ENCODE measurements around the gene FLNB.
"Not testable (repeated sequence)": the region's sequence is repeated elsewhere in the genome, so short reads cannot be mapped to it uniquely, and the experiment has no call there.

The FLNB gene

GRCh38 chr3:58055314-58055713 is 47.1 kb downstream of the FLNB start:
- no peak for DNase-seq

- not testable (repeated sequence) for DNase-seq
Measured at GRCh38 chr3:58055891-58056290, 47.7 kb downstream of the FLNB start.

- DNase-seq: no peak
Measured at GRCh38 chr3:58058361-58059263, 50.4 kb downstream of the FLNB start.

GRCh38 chr3:58059349-58060321 is 51.4 kb downstream of the FLNB start:
- no peak for DNase-seq

DNA sequence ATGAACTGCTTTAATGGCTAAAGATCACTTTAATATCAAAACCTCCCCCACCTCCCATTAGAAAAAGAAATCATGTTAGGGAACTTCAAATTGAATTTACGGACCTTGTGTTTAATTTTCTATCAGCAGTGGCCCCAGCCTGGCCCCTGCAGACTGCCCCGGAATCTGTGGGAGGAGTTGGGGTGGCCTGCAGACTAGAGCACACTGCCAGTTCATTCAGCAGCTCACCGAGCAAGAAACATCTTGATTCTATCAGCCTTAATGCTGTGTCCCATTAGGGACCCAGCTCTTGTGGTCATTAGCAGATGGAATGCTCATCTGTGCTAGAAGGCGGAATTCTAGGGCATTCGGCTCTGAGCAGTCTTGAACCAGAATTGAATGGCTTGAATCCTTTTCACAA is 54.2 kb downstream of the FLNB start:
- no peak for DNase-seq

- no peak for DNase-seq
Measured at GRCh38 chr3:58063022-58063815, 55.0 kb downstream of the FLNB start.

DNA sequence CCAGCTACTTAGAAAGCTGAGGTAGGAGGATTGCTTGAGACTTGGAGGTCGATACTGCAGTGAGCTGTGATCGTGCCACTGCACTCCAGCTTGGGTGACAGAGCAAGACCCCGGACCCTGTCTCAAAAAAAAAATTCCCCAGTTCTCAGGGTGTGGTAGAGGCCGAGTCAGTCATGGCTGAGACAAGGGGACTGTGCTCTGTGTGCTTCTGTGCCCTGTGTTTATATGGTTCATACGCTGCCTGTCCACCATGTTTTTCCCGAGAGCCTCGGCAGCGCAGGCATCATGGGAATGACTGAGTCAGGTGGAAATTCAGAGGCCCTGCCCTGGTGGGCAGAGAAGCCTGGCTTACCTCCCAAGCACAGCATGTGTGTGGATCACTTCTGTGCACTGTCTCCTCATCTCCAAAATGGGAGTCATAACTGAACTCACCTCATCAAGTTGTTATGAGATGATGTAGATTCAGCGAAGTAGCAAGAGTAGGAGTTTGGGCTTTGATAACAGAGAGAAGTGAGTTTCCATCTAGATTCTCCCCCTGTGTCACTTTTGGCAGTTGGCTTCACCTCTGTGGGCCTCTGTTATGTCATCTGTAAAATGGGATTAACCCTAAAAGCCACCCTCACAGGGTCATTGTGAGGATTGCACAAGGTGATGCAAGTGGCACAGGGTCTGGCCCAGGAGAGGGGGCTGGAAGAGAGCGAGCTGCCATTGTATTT is 56.9 kb downstream of the FLNB start:
- no peak for DNase-seq

GRCh38 chr3:58065700-58066167 is 57.5 kb downstream of the FLNB start:
- DNase-seq: no peak

DNA sequence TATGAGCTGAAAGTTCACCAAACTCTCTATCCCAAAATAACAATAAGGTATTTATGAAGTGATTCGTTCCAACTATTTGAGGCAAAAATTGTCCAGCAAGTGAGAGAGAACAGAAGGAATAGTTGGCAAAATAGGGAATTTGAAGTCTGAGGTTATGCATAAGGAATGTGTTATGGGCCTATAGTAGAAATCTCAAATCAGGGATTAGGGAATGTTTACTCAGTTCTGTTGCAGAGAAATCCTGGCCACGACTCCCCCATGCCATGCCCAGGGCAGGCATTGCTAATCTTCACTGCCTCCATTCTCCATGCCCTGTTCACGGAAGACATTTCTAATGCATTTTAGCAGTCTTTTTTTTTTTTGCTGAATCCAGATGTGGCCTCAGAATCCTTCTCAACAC is 58.6 kb downstream of the FLNB start:
- DNase-seq: no peak

DNA sequence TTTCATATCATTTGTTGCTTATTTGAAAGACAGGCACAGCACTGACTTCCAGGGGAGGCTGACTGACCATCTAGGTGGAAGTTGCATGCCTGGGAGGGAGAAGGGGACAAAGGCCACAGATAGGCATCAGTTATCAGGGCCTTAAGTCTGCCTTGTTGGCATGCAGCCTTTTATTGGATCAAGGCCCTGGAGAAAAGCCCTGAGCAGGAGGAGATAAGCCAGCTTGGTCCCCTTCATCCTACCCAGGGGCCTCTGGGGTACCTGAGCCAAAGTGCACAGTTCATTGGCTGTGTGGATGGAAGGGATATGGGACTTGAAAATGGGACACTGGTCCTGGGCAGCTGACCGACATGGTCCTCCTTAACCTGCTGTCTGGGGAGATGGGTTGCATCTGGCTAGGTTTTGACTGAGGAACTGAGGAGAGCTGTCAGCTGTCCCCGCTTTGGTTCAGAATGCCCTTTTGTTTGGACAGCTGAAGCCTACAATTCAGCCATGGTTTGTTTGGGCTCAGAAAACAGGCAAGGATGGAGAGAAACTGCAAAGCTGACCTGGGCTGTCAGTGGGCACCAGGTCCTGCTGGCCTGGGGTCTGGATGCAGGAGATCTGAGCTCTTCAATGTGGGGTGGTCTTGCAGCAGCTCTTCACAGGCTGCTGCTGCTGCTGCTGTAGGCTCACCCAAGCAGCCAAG is 60.0 kb downstream of the FLNB start:
- DNase-seq: no peak

DNA sequence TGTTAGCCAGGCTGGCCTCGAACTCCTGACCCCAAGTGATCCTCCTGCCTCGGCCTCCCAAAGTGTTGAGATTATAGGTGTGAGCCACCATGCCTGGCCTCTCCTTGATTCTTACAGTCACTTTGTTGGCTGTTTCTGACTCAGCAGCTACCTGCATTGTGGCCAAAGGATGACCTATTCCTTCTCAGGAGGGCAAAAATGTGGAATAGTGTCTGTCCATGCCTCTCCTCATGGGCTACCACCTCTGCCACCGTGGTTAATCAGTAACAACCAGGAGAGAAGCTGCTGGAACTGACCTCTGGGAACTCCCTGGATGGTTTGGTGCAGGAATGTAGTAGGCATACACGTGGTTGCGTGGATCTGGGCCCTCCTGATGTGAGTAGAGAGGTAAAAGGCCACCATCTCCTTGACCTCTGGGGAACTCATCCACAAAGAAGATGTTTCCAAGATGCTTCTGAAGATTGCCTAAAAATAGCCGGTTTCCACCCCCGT is 63.3 kb downstream of the FLNB start:
- no peak for DNase-seq

DNA sequence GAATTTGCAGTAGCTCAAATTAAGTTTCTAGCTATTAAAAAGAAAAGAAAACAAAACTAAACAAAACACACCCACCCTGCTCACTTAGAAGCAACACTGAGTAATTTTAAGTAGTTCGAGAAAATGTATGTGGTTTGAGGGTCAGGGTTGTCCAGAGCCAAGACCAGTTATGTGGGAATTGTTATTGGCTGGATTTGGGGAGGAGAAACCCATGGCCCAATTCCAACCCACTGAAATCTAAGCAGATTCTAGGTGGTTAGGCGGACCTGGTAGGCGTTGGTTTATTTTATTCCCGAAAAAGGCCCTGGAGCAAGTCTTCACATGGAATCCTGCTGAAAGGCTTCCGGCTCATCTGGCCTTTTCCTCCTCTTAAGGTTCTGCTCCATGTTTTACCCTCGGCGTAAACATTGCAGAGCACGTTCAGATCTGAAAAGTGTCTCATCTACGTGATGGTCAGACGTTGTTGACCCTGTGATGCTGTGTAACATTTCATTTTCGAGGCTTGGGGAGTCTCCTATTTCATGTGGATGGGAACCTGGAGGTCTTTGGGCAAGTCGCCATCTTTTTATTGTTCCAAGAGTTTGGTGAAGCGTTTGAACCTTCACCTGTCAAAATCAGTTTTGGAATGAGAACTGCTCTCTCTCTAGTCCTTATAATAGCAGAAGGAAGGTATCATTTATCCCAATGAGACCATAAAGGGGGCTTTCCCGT is 64.0 kb downstream of the FLNB start:
- no peak for DNase-seq

DNA sequence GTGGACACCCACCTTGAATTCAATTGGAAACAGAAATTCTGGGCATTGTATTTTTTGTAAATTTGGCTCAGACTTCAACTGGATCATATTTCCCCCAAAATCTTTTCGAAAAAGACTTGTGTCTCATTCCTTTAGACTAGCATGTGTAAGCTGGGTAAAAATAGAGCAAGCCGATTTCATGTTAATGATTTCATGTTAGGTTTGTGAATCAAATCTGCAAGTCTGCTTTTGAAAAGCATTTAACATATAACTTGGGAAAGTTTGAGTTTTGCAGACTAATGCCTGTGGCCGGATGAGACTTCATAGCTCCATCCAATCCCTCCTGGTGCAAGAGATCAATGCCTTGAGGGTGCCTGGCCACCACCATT is 64.5 kb downstream of the FLNB start:
- no peak for DNase-seq

DNA sequence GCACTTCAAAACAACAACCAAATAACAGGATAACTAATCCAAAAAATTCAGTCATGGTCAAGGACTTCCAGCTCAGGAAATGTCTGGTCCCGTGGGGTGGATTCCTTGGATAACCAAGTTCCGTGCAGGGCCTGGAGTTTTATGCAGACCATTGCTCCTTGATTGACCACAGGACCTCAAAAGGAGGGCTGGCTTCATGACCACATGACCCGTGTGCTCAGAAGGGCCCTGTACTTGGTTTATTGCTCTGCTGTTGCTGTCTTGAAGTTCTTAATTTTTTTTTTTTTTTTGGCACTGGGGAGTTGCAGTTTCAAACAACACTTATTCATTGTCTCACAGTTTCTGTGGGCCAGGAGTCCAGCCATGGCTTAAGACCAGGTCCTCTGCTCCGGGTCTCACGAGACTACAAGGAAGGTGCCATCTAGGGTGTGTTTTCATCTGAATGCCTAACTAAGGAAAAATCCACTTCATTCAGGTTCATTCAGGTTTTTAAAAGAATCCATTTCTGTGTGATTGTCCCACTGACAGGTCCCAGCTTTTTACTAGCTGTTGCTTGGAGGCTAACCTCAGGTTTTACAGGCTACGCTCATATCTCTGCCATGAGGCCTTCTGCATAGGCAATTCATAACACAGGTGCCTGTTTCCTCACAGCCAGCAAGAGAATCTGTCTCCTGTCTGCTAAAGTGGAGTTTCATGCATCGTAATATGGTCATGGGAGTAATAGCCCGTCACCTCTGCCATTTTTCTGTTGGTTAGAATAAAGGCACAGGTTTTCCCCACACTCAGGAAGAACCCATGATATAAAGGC is 65.3 kb downstream of the FLNB start:
- DNase-seq: no peak

DNA sequence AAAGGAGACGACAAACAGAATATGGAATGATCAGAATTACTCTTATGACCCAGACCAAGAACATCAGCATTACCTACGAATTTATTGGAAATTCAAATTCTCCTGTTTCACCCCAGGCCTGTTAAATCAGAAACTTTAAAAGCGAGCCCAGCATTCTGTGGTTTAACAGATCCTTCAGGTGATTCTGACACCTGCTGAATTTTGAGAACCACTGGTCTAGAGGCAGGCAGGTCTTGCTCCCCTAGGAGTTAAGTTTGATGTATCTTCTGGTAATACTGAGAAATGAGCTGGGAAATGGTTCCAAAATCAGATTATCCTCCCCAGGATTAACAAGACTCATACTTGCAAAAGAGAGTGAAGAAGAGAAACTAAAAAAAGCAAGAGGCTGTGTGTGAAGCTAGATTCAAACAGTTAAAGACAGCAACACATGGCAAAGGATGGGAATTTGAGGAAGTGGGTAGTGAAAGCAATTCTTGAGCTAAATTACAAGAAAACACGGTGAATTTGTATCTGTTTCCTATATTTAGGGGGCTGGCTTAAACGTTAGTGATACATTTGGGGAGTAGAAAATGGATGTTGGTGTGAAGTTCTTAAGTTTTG is 66.0 kb downstream of the FLNB start:
- DNase-seq: no peak

DNA sequence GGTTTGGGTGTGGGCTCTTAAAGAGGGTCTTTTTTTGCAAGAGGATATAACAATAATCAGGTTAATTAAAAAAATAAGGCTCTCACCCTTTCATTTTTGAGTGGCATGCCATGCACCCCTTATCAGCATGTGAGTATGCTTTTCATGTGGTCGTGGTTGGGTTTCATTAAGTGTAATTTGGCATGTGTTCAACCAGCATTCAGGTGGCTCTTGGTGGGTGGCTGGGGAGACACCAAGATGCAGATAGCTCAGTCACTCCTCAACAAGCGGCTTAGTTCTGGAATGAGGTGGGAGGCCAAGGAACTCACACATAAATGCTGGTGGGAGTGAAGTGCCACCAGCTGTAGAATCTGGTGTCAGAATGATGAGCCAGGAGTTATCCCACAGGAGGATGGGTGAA is 66.8 kb downstream of the FLNB start:
- DNase-seq: no peak

DNA sequence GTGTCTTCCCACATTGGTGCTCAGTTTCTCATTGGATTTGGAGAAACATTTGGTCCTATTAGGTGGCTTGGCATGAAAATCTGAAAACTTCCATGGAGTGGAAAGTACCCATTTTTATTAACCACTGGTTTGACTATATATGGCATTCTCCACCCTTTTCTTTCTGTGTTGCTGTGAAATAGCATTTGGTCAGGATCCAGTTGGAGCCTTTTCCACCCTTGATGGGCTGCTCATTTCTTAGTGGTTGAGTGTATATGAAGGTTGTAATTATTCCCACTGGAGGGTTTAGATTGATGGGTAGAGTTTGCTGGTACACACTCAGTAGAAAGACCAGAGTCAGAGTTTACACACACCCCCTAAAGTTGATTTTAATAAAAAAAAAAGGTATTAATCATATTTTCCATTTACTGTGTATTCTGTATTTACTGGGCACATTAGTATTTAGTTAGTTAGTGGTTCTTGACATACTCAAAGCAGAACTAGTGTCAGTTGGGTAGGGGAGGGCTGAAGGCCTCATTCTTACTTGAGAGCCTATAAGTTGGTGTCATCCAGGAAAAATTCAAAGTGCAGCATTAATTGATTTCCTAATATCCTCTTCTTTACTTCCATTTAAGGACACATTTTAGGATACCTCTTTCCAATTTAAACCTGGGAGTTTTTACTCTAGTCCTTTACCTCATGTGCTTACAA is 69.5 kb downstream of the FLNB start:
- no peak for DNase-seq

- no peak for DNase-seq
Measured at GRCh38 chr3:58078610-58079009, 70.4 kb downstream of the FLNB start.

DNA sequence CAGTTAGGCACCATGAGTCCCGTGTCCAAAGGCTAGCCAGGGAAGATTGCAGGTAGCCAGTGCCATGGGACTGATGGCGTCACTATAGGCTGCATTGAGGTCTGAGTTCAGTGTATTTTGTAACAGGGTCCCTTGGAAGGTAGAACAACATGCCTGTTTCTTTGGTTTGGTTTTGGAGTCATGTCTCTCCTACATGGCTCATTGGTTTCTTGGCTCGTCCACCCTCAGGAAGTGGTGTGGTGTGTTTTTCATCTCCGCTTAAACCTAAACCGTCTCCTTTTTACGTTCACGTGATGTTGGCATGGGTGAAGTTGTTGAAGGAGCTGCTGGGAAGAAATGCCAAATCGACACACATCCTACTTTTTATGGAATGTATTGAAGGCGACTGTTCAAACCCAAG is 71.6 kb downstream of the FLNB start:
- no peak for DNase-seq

All from NCI-H187 (cell line).